Islet of Langerhans (tissue), 1 donor: ENCODE data around the gene HADH.
A peak's percentile ranks its signal among the peaks of the same experiment; 100 is the strongest.
"Not testable (repeated sequence)": the region's sequence is repeated elsewhere in the genome, so short reads cannot be mapped to it uniquely, and the experiment has no call there.

Experiments
- FAIRE-seq: peaks from one replicate; lab custom pipeline; 2011; peaks lifted over from hg19 to GRCh38; lab: Jason Lieb, UNC

The HADH gene

DNA sequence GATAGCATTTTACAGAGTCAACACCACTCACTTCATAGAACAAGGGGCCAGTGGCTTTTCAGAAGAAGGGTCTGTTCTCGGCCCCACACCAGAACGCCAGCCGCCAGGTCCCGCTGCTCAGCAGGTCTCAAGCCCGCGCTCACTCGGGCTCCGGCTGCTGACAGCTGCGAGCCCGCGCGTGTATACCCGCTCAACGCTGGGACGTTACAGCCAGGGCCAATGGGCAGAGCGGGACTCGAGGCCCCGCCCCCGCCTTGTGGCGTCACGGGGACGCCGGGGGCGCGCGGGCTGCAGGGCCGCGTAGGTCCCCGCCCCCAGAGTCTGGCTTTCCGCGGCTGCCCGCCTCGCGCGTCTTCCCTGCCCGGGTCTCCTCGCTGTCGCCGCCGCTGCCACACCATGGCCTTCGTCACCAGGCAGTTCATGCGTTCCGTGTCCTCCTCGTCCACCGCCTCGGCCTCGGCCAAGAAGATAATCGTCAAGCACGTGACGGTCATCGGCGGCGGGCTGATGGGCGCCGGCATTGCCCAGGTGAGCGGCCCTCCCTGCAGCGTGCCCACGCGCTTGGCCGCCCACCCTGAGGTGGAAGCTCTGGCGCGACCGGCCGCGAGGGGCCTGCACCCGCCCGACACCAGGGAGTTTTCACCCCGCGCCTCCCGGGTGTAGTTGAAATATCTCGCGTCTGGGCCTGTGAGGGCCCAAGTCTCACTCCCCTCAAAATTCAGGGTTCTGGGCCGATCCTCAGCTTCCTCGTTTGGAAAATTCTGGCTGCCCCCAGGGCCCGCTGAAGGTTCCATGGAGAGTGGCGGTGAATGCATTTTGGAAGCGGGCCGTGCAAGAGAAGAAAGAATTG, at the start of gene HADH:
HADH (plus strand) TSS at position 353 of the 850 bp plus-strand sequence; CDS start at position 397, 44 bp downstream.
- no peak for FAIRE-seq

- FAIRE-seq, result no peak
These were observed 43.9 kb upstream of the HADH start for GRCh38 chr4:107945809-107946208.

DNA sequence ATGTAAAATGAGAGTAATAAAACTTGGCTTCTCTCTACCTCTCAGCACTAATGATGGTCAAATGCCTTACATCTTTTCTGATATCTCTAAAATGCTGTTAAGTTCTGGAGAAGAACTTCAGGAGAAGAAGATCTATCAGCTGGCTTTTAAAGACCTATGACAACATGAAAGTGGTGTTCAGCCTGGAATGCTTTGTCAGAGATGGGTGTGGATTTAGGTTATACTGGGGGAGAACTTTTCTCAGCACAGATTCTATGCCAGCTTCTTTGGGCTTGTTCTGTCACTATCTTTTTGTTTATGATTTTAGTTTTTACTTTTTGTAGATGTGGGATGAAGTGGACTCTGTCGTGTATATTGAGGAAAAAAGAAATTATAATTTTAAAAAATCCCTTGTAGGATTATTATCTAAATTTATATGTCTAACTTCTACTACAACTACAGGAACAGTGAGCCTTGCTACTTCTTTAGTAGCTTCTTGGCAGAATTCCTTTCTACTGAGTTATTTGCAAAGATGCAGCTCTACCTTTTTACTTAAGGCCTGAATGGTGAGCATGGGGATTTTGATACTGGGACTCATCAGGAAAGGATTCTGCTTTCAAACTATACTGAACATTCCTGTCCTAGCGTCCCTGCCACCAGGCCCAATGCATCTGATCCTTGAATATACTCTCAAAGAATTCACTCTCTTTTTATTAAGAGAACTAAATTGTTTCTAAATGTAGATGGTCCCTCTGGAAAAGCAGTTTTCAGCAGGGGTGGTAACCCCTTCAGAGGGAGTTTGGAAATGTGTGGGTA, 38.7 kb upstream of the HADH start:
- FAIRE-seq, result no peak

DNA sequence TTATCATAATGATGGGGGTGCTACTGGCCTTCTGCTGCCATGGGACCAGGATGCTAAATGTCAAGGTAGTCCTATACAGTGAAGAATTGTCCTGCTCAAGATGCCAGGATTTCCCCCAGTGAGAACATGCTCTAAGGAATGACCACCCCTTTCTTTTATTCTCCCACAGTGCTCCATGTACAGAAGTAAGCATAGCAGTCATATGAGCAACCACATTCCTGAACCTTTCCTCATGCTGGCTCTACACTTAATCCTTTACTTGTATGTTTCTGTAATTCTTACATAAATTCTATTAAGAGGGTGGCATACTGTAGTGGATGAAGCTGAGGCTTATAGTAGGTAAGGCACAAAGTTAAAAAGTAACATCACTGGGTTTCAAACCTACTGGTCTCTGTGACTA, 38.1 kb upstream of the HADH start:
- no peak for FAIRE-seq

- FAIRE-seq, result no peak
These were observed 33.7 kb upstream of the HADH start for GRCh38 chr4:107956011-107956410.

DNA sequence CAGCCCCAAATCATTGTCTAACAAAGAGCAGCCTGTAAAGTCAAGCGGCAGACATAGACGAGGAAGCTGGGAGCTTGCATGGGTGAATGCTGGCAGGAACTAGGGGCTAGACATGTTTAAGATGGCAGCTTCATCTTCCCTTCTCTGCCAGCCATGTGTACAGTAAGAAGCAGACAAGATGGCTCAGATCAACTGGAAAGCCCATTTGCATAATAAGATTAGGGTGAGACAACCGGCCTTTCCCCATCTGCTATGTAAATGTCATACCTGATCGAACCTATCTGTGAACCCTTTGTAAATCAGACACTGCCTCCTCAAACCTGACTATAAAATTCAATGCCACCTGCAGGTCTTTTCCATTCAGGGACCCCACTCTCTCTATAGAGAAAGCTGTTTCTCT, 22.8 kb upstream of the HADH start:
- no peak for FAIRE-seq

GRCh38 chr4:107967519-107967918, 22.2 kb upstream of the HADH start:
- not testable (repeated sequence) for FAIRE-seq

GRCh38 chr4:107967921-107968320, 21.8 kb upstream of the HADH start:
- peak; percentile 41 for FAIRE-seq

DNA sequence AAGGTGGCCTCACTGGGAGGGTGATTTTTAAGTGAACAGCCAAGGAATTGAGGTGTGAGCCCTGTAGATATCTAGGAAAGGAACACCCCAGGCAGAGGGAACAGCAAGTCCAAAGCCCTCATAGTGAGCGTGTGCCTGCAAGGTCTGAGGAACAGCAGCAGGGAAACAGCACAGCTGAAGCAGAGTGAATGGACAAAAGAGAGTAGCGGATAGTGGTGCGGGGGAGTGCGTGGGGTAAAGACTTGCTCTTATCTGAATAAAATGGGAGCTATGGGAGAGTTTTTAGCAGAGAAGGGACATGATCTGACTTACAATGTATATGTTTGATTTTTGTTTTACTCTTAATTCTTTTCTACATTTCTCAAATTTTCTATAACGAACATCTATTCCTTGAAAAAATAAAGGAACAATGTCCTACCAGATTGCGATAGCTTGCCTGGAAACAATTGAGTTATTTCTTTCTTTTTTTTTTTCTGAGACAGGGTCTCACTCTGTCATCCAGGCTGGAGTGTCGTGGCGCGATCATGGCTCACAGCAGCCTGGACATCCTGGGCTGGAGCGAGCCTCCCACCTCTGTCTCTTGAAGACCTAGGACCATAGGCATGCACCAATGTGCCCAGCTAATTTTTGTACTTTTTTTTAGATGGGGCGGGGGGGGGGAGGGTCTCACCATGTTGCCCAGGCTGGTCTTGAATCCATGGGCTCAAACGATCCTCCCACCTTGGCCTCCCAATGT, 19.5 kb upstream of the HADH start:
- FAIRE-seq, result no peak

DNA sequence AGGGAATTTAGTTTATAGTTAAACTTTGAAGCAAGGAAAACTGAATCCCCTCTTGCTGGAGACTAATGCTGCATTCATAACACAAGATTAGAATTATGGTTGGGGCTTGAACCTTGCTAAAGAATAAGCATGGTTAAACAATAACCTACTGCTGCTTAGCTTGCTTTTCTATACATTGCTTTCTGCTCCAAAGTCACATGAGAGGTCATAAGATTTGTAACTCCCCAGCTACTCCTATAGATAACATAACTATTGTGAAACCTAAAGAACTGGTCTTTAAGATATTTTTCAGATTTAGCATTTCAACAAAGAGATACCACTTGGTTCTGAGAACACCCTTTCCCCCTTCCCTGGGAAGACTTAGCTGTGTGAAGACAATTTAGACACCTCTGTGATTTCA, 17.1 kb upstream of the HADH start:
- FAIRE-seq, result no peak

DNA sequence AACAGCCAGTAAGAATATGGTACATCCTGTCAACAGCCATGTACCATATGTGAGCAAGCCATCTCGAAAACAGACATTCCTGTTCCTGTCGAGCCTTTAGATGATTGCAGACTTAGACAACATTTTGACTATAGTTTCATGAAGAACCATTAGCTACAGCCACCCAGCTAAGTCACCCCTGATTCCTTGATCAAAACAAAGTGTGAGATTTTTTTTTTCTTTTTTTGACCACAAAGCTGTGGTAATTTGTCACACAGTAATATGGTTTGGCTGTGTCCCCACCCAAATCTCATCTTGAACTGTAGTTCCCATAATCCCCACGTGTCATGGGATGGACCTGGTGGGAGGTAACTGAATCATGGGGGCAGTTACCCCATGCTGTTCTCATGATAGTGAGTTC, 15.2 kb upstream of the HADH start:
- FAIRE-seq, result no peak

- no peak for FAIRE-seq
These were observed 12.2 kb upstream of the HADH start for GRCh38 chr4:107977482-107977881.

GRCh38 chr4:107977966-107978705, 11.6 kb upstream of the HADH start:
- FAIRE-seq, result no peak

GRCh38 chr4:107978716-107979451, 10.8 kb upstream of the HADH start:
- FAIRE-seq, result no peak

DNA sequence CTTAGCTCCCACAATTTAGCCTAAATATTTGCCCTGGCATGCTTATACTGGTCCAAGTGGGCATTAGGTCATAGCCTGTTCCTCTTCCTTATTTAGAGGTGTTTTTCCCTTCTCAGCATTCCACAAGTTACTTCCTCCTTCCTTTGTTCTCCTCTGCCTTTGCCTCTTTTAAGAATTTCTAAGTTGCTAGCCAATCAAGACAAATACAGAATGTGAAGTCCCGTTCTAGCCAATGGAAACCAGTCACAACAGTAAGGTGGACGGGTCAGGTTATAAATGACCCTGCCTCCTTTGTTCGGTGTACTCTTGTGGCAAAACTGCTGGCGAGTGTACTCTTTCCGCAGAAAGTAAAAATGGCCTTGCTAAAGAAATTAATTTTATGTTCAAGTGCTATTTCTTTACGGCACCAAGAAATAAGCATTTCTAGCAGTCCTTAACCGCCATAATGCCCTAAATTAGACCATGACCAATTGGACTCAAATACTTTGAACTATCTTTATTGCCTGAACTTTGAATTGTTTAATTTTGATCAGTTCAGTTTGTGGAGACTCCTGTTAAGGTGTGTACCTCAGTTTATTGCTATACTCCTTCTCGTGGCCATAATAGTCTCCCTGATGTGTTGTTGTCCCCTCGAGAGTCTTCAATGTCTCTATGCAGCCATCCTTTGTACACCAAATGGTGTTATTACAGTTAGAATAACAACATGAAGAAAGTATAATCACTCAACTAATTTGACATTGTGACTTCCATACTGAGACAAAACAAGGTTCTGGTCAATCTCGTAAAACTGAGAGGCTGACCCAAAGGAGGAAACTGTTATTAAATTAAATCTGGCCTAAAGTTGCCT, 1.6 kb upstream of the HADH start:
- FAIRE-seq, result no peak

- no peak for FAIRE-seq
These were observed 990 bp upstream of the HADH start for GRCh38 chr4:107988763-107989035.

DNA sequence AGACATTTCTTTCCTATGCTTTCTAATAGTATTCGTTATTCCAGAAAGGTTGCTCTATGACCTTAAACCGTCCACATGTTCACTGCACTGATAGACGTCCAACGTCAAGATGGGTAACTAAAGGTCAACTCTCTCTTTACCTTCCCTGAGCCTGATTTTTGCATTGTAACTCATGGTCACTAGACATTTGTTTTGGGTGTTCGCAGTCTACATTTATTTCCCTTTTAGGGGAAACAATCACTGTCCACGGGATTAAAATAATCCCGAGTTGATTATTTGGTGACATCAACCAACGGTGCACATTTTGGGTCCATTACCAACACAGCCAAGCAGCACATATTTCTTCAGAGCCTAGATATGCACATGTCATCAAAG, 540 bp upstream of the HADH start:
- no peak for FAIRE-seq

- no peak for FAIRE-seq
These were observed 2.4 kb downstream of the HADH start for GRCh38 chr4:107991945-107992630.

DNA sequence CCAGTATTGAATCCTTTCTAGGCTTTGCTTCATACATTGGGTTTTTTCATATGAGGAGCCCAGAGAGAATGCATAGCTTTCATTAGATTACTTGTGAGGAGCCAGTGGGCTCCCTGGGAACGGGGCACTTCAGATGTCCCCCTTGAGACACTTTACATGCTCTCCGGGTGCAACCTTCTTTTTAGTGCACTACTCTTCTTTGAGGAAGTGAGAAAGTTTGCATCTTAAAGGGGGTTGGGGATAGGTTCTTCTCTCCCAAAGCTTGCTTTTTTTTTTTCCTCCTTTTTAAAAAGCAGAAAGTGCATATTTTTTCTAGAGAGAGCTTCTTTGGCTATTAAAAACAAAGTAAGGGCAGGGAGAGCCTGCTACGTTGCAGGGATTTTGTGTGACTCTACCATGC, 4.3 kb downstream of the HADH start:
- no peak for FAIRE-seq

GRCh38 chr4:107994894-107995293, 5.2 kb downstream of the HADH start:
- no peak for FAIRE-seq
